Type B pancreatic cell (in vitro differentiated cells): Measurements from ENCODE around the gene SIMC1. TPM values are rescaled to one million over a fixed set of nuclear protein-coding genes. Genes with fewer than 3 reads are reported as not detected.
A peak's percentile ranks its signal among the peaks of the same experiment; 100 is the strongest.

Experiments
- DNase-seq: peaks from one replicate; pipeline ENCODE4 v3.0.0; 2021; ENCODE audit warnings: mixed read lengths; ENCODE audit not compliant: unreplicated experiment; ENCODE audit errors: extremely low spot score
- H3K27ac Mint-ChIP-seq: 2 replicates; pipeline ENCODE4 v1.8.0; 2021; ENCODE audit warnings: mild to moderate bottlenecking, mixed read lengths
- H3K27me3 Mint-ChIP-seq: 2 replicates; pipeline ENCODE4 v1.8.0; 2021; ENCODE audit warnings: mixed read lengths
- H3K36me3 Mint-ChIP-seq: 2 replicates; pipeline ENCODE4 v1.8.0; 2021; ENCODE audit warnings: mixed read lengths
- H3K4me1 Mint-ChIP-seq: one replicate; pipeline ENCODE4 v1.8.0; 2021; ENCODE audit warnings: mixed read lengths; ENCODE audit not compliant: unreplicated experiment
- H3K4me3 Mint-ChIP-seq: 2 replicates; pipeline ENCODE4 v1.8.0; 2021; ENCODE audit warnings: mild to moderate bottlenecking, mixed read lengths
- H3K9me3 Mint-ChIP-seq: 2 replicates; pipeline ENCODE4 v1.8.0; 2021; ENCODE audit warnings: mixed read lengths
- total RNA-seq: library from RNA; stranded (reverse); gene quantifications from 2 replicates; pipeline ENCODE4 v1.2.1, GENCODE V29; 2021; ENCODE audit warnings: low replicate concordance
- TF ChIP-seq, protein P1 (sequence below): fragments of 200-600 bp; sonication (generic); conservative IDR thresholded peaks from 2 replicates; pipeline ENCODE4 v1.5.0; 2021; ENCODE audit warnings: antibody characterized with exemption, mild to moderate bottlenecking

Gene SIMC1
- total RNA-seq, 1 donor from 2014 or later = 34.0 TPM

DNA sequence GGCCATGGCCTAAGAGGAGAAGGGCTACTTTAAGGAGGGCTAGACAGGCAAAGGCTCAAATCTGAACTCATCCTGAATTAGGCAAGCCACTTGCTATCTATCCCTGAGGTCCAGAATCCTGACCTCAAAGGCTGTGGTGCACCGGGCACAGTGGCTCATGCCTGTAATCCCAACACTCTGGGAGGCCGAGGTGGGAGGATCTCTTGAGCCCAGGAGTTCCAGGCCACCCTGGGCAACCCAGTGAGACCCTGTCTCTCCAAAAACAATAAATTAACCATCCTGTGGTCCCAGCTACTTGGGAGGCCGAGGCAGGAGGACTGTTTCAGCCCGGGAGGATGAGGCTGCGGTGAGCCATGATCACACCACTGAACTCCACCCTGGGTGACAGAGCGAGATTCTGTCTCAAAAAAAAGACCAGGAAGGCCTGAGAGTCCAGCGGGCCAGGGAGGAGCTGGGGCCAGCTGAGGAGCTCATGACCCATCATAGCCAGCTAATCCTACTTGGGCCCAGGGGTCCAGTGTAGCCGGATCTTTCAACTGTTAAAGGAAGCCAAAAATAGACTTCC is 146.2 kb downstream of the SIMC1 start:
- Mint-ChIP-seq H3K4me1 (peaks cover 11% of the 10 kb centered on the region), H3K27me3 (no peaks in the 10 kb centered on the region), H3K27ac (no peak overlapping the region), H3K36me3 (peaks cover 13% of the 10 kb centered on the region), H3K9me3 (no peaks in the 10 kb centered on the region), H3K4me3 (no peak overlapping the region)
- no peak for DNase-seq
- TF ChIP-seq, protein P1, sequence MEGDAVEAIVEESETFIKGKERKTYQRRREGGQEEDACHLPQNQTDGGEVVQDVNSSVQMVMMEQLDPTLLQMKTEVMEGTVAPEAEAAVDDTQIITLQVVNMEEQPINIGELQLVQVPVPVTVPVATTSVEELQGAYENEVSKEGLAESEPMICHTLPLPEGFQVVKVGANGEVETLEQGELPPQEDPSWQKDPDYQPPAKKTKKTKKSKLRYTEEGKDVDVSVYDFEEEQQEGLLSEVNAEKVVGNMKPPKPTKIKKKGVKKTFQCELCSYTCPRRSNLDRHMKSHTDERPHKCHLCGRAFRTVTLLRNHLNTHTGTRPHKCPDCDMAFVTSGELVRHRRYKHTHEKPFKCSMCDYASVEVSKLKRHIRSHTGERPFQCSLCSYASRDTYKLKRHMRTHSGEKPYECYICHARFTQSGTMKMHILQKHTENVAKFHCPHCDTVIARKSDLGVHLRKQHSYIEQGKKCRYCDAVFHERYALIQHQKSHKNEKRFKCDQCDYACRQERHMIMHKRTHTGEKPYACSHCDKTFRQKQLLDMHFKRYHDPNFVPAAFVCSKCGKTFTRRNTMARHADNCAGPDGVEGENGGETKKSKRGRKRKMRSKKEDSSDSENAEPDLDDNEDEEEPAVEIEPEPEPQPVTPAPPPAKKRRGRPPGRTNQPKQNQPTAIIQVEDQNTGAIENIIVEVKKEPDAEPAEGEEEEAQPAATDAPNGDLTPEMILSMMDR = no peak

DNA sequence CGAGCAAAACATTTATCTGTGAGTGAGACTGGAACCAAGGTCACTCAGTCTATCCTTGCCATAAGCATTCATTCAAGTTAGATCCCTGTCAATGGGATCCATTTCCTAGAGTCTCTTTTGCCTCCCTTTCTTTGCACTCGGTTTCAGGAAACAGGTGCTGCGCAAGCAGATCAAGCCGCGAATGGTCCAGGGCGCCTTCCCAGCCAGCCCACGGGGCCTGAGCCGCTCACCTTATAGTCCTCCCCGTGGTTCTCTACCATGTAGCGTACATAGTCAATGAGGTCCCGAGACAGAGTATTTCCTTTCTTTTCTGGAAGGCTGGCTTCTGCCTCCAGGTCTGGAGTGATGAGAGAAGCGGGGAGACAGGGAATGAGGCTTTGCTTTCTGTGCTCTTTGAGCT is 146.8 kb downstream of the SIMC1 start:
- Mint-ChIP-seq H3K9me3 (no peaks in the 10 kb centered on the region), H3K36me3 (peaks cover 11% of the 10 kb centered on the region), H3K4me1 (peaks cover 11% of the 10 kb centered on the region), H3K4me3 (no peak overlapping the region), H3K27me3 (no peaks in the 10 kb centered on the region), H3K27ac (no peak overlapping the region)
- TF ChIP-seq, protein P1 = no peak
- no peak for DNase-seq

DNA sequence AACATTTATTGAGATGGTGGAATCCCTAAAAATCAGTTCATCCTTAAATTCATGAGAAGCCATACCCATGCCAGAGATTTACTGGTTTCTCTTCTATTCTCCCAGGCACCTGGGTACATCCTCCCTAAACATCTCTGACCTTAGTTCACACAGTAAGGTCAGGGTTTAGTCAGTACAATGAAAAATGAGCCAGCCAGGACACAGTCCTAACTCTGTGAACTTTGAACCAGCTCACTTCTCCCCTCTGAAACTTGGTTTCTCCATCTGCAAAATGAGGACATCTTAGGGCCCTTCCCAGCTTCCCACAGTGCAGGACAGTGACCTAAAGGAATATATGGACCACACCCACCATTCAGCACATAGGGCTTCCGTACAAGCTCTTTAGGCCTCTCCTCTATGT is 148.3 kb downstream of the SIMC1 start:
- H3K36me3 Mint-ChIP-seq = peaks cover 11% of the 10 kb centered on the region
- peak overlapping the region; percentile 66 for H3K4me3 Mint-ChIP-seq
- peak overlapping the region; percentile 2 for H3K27ac Mint-ChIP-seq
- no peaks in the 10 kb centered on the region for H3K27me3 Mint-ChIP-seq
- peaks cover 11% of the 10 kb centered on the region for H3K4me1 Mint-ChIP-seq
- no peaks in the 10 kb centered on the region for H3K9me3 Mint-ChIP-seq
- TF ChIP-seq, protein P1 = no peak
- no peak for DNase-seq

DNA sequence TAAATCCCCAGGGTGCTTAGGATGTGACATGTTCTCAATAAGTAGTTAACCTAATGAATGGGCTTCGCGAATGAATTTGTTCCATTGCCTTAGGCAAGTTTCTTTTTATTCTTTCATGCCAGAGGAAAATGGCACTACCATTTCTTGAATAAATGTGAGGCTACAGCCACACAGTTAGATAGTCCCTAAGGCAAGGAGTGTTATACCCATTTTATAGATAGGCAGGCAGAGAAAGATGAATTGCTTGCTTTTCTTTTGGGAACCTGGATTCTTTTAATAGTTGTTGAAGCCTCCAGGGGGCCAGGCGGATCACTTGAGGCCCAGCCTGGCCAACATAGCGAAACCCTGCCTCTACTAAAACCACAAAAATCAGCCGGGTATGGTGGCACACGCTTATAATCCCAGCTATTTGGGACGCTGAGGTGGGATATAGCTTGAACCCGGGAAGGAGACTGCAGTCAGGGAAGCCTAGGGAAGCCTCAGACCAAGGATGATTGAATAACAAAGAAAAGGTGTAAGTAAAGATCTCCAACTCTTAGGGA is 149.2 kb downstream of the SIMC1 start:
- Mint-ChIP-seq H3K27me3 (no peaks in the 10 kb centered on the region), H3K36me3 (peaks cover 15% of the 10 kb centered on the region), H3K9me3 (no peaks in the 10 kb centered on the region), H3K4me3 (peak overlapping the region; percentile 100), H3K27ac (peak overlapping the region; percentile 100), H3K4me1 (peaks cover 11% of the 10 kb centered on the region)
- TF ChIP-seq, protein P1 = no peak
- DNase-seq = no peak

DNA sequence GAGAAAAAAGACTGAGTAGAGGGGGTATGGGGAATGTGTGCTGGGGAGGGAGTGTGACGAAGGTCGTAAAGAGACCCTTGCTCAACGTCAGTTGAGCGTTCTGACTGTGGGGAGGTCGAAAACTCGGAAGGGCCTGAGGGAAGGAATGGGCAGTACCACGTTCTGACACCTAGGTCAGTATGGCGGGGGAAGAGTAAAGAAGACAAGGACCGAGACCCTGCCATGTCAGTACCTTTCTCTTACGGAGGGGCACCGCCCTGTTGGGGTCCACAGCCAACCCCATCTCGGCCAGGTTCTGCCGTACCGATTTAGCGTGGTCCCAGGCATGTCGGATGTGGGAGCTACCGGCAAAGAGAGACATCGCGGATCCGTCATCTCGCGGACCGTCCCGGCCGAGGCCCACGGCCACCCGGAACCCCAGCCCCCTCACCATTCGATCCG is 149.8 kb downstream of the SIMC1 start:
- no peaks in the 10 kb centered on the region for H3K9me3 Mint-ChIP-seq
- TF ChIP-seq, protein P1 = no peak
- no peaks in the 10 kb centered on the region for H3K27me3 Mint-ChIP-seq
- H3K36me3 Mint-ChIP-seq = peaks cover 15% of the 10 kb centered on the region
- peak overlapping the region; percentile 100 for H3K27ac Mint-ChIP-seq
- no peak for DNase-seq
- H3K4me1 Mint-ChIP-seq = peaks cover 11% of the 10 kb centered on the region
- H3K4me3 Mint-ChIP-seq = peak overlapping the region; percentile 100
